NCI-H1436 (cell line): ENCODE results near the gene ROR2.

ENCODE experiments used
- DNase-seq: peaks from one replicate; lab custom pipeline; 2025; lab: John Stamatoyannopoulos, UW

ROR2 gene

GRCh38 chr9:91840882-91841281 is 109.1 kb downstream of the ROR2 start:
- no peak for DNase-seq

- no peak for DNase-seq
These were observed 109.6 kb downstream of the ROR2 start for GRCh38 chr9:91840469-91840868.

GRCh38 chr9:91839926-91840465 is 110.0 kb downstream of the ROR2 start:
- no peak for DNase-seq

GRCh38 chr9:91837981-91838731 is 111.9 kb downstream of the ROR2 start:
- no peak for DNase-seq

- DNase-seq = no peak
These were observed 113.5 kb downstream of the ROR2 start for GRCh38 chr9:91836515-91836914.

GRCh38 chr9:91835632-91836031 is 114.4 kb downstream of the ROR2 start:
- DNase-seq = no peak

- DNase-seq = no peak
These were observed 114.8 kb downstream of the ROR2 start for GRCh38 chr9:91835216-91835615.

GRCh38 chr9:91834740-91835139 is 115.3 kb downstream of the ROR2 start:
- no peak for DNase-seq

GRCh38 chr9:91833878-91834255 is 116.2 kb downstream of the ROR2 start:
- DNase-seq = no peak

- DNase-seq = no peak
These were observed 116.7 kb downstream of the ROR2 start for GRCh38 chr9:91833096-91833877.

- DNase-seq = no peak
These were observed 117.7 kb downstream of the ROR2 start for GRCh38 chr9:91832322-91832721.

- DNase-seq = no peak
These were observed 124.2 kb downstream of the ROR2 start for GRCh38 chr9:91825866-91826265.

GRCh38 chr9:91825422-91825821 is 124.6 kb downstream of the ROR2 start:
- DNase-seq = no peak

- no peak for DNase-seq
These were observed 125.3 kb downstream of the ROR2 start for GRCh38 chr9:91824601-91825305.

GRCh38 chr9:91824151-91824550 is 125.9 kb downstream of the ROR2 start:
- DNase-seq = no peak

- no peak for DNase-seq
These were observed 128.8 kb downstream of the ROR2 start for GRCh38 chr9:91820949-91821880.

GRCh38 chr9:91820126-91820750 is 129.8 kb downstream of the ROR2 start:
- no peak for DNase-seq

GRCh38 chr9:91818647-91819403 is 131.2 kb downstream of the ROR2 start:
- DNase-seq = no peak

GRCh38 chr9:91818225-91818585 is 131.8 kb downstream of the ROR2 start:
- no peak for DNase-seq

GRCh38 chr9:91817493-91818224 is 132.4 kb downstream of the ROR2 start:
- no peak for DNase-seq
